Peyer's patch (tissue), 4 donors: Measurements from ENCODE around the gene C8A. TPM values are rescaled to one million over a fixed set of nuclear protein-coding genes. Genes with fewer than 3 reads are reported as not detected.

Source experiments
- DNase-seq, 3 donors: peaks; one replicate each; pipeline ENCODE4 v3.0.0-alpha.2; 2017 to 2019
- H3K27ac ChIP-seq, 4 donors: fragments of 200-600 bp; sonication (generic); one replicate each; pipeline ENCODE4 v1.5.1; 2016 to 2019
- H3K27me3 ChIP-seq, 2 donors: fragments of 200-600 bp; sonication (generic); one replicate each; pipeline ENCODE4 v1.5.1; 2019
- H3K36me3 ChIP-seq, 3 donors: fragments of 200-600 bp; sonication (generic); one replicate each; pipeline ENCODE4 v1.5.1; 2016 to 2019
- H3K4me1 ChIP-seq, 4 donors: fragments of 200-600 bp; sonication (generic); one replicate each; pipeline ENCODE4 v1.5.1; 2016 to 2019
- H3K4me3 ChIP-seq, 4 donors: fragments of 200-600 bp; sonication (generic); 1 replicate in 3 of 4; 2 replicates in 1 of 4; pipeline ENCODE4 v1.5.1; 2016 to 2019; ENCODE audit warnings: mild to moderate bottlenecking in 1 of 4
- H3K9me3 ChIP-seq, 4 donors: fragments of 200-600 bp; sonication (generic); one replicate each; pipeline ENCODE4 v1.5.1; 2016 to 2019; ENCODE audit warnings: mild to moderate bottlenecking in 1 of 4
- CTCF ChIP-seq, 6 experiments: fragments of 450-650 bp in 4 of 6; fragments of 200-600 bp in 2 of 6; sonication (generic) in 1 of 6; IDR thresholded peaks; one replicate each; pipeline ENCODE4 v1.5.1; 2017 to 2019; ENCODE audit warnings: antibody characterized with exemption in 6 of 6, mild to moderate bottlenecking in 3 of 6, moderate library complexity in 1 of 6
- POLR2A ChIP-seq, 2 donors: fragments of 450-650 bp; IDR thresholded peaks; one replicate each; pipeline ENCODE4 v1.5.1; 2017; ENCODE audit warnings: antibody characterized with exemption in 2 of 2, mild to moderate bottlenecking in 2 of 2, moderate library complexity in 2 of 2
- total RNA-seq, 4 donors: library from RNA; depleted of rRNA; stranded (reverse); fragments of >200 nt; gene quantifications; one replicate each; pipeline ENCODE4 v1.1.0, GENCODE V29; 2016

C8A gene
- total RNA-seq, 4 donors from 2014 or later = not detected

- H3K36me3 ChIP-seq = no peaks in the 10 kb centered on the region
- TF ChIP-seq CTCF (IDR thresholded peaks at IDR 0.05) (peak; percentile 28 to 93 (median 86)), POLR2A (IDR thresholded peaks at IDR 0.05) (no peak)
- H3K27ac ChIP-seq = no peak overlapping the region
Measured at GRCh38 chr1:56831871-56832693, 22.5 kb upstream of the C8A start.

GRCh38 chr1:56833088-56833487 lies 21.5 kb upstream of the C8A start:
- Histone ChIP-seq H3K27me3 (no peaks in the 10 kb centered on the region), H3K9me3 (no peaks in the 10 kb centered on the region), H3K36me3 (no peaks in the 10 kb centered on the region), H3K4me1 (no peaks in the 10 kb centered on the region), H3K27ac (no peak overlapping the region), H3K4me3 (no peak overlapping the region)
- DNase-seq = no peak
- TF ChIP-seq POLR2A (IDR thresholded peaks at IDR 0.05) = no peak
- no peak for TF ChIP-seq CTCF (IDR thresholded peaks at IDR 0.05)

More at GRCh38 chr1:56831871-56832693, 22.5 kb upstream of the C8A start:
- no peak overlapping the region for H3K4me3 ChIP-seq
- no peaks in the 10 kb centered on the region for H3K4me1 ChIP-seq
- no peaks in the 10 kb centered on the region for H3K27me3 ChIP-seq
- DNase-seq = peak; percentile 40 to 86 (median 58)
- no peaks in the 10 kb centered on the region for H3K9me3 ChIP-seq

DNA sequence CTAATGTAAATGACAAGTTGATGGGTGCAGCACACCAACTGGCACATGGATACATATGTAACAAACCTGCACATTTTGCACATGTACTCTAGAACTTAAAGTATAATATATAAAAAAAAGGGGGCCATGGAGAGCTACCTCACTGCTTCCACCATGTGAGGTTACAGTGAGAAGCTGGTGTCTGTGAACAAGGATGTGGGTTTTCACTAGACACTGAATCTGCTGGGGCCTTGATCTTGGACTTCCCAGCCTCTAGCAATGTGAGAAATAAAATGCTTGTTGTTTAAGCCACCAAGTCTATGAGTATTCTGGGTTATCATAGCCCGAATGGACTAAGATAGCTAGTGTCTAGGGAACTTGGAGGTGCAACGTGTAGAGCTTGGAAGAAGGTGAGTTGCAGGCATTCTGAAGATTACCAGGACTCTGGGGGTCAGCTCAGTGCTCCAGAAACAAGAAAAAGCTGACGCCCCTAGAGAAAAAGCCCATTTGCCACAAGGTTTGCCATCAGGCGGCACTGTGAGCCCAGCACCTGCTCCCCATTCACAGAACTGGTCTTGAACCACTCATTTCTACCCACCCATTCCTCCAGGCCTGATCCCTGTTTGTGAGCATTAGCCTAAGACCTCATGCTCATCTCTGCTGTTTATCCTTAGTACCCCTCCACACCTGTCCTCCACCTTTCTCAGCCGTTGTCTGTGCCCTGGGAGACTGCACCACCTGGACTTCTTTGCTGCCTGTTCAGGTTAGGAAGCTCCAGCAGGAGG lies 20.3 kb upstream of the C8A start:
- no peaks in the 10 kb centered on the region for H3K36me3 ChIP-seq
- no peak overlapping the region for H3K27ac ChIP-seq
- H3K27me3 ChIP-seq = no peaks in the 10 kb centered on the region

GRCh38 chr1:56835657-56836056 lies 18.9 kb upstream of the C8A start:
- no peak for TF ChIP-seq CTCF (IDR thresholded peaks at IDR 0.05)
- no peak for TF ChIP-seq POLR2A (IDR thresholded peaks at IDR 0.05)

More for the DNA sequence above, 20.3 kb upstream of the C8A start:
- no peak for DNase-seq
- H3K4me1 ChIP-seq = no peaks in the 10 kb centered on the region
- no peak overlapping the region for H3K4me3 ChIP-seq
- TF ChIP-seq POLR2A (IDR thresholded peaks at IDR 0.05) (no peak), CTCF (IDR thresholded peaks at IDR 0.05) (no peak)
- H3K9me3 ChIP-seq = no peaks in the 10 kb centered on the region

GRCh38 chr1:56836359-56836758 lies 18.2 kb upstream of the C8A start:
- H3K36me3 ChIP-seq = no peaks in the 10 kb centered on the region

More at GRCh38 chr1:56835657-56836056, 18.9 kb upstream of the C8A start:
- no peak for DNase-seq
- H3K27me3 ChIP-seq = no peaks in the 10 kb centered on the region
- H3K9me3 ChIP-seq = peaks cover 0 to 3% (median 0%) of the 10 kb centered on the region in 4 donors
- no peaks in the 10 kb centered on the region for H3K36me3 ChIP-seq
- no peak overlapping the region for H3K27ac ChIP-seq
- H3K4me1 ChIP-seq = no peaks in the 10 kb centered on the region
- no peak overlapping the region for H3K4me3 ChIP-seq

More at GRCh38 chr1:56836359-56836758, 18.2 kb upstream of the C8A start:
- no peak for DNase-seq
- Histone ChIP-seq H3K9me3 (peaks cover 0 to 3% (median 0%) of the 10 kb centered on the region in 4 donors), H3K4me1 (no peaks in the 10 kb centered on the region), H3K4me3 (no peak overlapping the region), H3K27ac (no peak overlapping the region), H3K27me3 (no peaks in the 10 kb centered on the region)
- TF ChIP-seq POLR2A (IDR thresholded peaks at IDR 0.05) = no peak
